GM04503 (cell line): ENCODE results near the gene ASB17.
"Not testable (repeated sequence)": the region's sequence is repeated elsewhere in the genome, so short reads cannot be mapped to it uniquely, and the experiment has no call there.

Experiments
- DNase-seq: peaks from one replicate; pipeline ENCODE4 v3.0.0-alpha.2; 2012; ENCODE audit warnings: low read depth

ASB17 gene, protein sequence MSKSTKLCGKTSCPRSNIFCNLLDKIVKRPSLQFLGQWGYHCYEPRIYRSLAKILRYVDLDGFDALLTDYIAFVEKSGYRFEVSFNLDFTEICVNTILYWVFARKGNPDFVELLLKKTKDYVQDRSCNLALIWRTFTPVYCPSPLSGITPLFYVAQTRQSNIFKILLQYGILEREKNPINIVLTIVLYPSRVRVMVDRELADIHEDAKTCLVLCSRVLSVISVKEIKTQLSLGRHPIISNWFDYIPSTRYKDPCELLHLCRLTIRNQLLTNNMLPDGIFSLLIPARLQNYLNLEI

DNA sequence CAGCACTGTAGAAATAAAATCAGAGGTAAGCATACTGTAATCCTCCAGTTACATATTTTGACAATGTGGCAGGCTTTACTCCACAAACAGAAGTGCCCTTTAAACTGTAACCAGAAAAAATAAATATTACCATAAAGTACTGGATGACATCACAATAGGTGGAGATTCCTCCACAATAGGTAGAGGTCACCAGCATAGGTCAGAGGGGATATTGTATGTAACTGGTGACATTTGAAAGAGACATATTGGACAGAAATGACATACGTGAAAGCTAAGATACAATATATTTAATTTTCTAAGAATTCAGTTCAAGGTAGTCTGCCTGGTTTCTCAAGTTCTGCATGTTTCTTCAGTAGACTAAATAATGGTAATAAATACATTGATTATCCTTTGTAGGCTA, at the start of gene ASB17:
Gene ASB17, minus strand, starts transcription at position 101 of the 400 bp plus-strand sequence. CDS start 113 bp downstream, outside the sequence.
- no peak for DNase-seq

DNA sequence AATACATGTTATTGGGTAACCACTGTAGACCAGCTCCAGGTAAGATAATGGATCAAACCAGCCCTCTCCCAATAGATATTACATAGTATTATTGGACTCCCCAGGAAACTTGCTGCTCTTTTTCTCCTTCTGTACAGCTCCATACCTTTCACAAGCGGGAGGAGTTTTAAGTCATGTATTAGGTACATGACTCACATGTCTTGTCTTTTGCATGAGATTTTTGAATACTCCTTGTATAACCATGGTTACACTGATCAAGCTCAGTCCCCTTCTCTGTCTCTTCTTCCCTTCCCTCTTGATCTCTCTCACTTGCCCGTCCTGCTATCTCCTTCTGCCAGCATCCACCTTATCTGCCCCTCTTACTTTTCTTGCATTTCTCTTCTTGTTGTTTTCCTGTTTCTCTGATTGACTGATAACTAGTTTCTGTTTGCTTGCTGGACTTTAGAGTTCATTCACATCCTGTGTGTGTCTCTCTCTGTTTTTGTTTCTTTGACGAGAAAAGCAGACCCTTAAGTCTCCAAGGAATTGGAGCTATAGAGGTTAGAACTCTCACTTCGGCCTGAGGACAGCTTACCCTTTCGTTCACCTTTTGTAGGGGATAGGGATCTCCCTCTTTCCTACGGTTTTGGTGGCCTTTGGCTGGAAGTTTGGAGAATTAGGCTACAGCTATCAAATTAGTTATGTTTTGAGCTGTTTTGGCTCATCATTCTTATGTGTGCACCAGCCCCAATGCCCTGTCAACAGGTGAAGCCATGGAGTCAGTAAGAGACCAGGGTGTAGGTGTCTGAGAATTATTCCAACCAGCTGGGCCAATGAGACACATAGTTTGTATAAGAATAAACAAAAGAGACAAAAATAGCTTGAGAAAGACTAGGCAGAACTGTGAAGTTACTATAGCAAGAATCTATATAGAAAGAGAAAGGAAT, 49.0 kb upstream of the ASB17 start:
- no peak for DNase-seq

DNA sequence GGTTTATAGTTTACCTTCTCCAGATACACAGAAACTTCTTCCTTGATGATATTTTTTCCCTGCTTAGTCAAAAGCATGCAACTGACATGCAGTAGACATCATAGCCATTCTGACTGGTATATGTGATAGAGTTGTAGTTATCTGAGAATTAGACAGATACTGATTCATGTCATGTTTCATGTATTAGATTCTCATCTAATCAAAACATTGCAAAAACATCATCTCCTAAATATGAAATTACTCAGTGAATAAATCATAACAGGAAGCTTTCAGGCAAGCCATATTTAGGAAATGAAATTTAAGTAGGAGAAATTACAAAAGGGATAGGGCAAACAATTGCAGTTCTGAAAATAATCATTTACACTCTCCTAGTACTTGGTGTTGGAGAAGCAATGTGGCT, 38.4 kb upstream of the ASB17 start:
- DNase-seq: no peak

DNA sequence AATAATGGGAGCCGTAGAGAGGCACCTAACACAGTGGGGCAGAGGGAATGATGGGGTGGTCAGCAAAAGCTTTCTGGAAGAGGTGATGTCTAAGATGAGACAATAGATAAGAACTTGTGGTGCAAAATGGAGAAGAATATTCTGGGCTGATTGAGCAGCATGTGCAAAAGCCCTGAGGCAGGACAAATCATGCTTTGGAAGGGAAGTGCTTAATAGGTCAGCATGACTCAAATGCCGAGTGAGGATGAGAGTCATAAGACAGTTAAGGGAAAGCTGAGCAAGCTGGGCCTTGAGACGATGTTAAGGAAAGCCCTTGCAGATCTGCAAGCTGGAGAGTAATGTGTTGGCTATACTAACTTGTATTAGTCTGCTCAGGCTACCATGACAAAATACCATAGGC, 37.3 kb upstream of the ASB17 start:
- DNase-seq: no peak

DNA sequence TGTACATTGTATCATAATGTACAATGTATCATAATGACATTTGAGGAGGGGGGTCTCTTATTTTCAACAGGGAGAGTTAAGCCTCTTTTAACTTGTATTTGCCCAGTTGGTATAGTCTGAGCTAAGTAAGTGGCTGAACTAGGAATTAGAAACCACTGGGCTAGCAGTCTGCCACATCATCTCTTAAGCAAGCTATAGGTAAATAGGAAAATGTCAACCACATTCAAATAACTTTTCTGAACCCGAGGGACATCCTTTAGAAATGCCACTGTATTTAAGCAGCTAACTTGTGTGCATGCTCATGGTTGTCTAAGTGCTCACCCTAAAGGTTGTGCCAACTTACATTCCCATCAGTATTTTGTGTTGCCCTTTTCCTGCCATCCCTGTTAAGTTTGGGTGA, 35.5 kb upstream of the ASB17 start:
- no peak for DNase-seq

DNA sequence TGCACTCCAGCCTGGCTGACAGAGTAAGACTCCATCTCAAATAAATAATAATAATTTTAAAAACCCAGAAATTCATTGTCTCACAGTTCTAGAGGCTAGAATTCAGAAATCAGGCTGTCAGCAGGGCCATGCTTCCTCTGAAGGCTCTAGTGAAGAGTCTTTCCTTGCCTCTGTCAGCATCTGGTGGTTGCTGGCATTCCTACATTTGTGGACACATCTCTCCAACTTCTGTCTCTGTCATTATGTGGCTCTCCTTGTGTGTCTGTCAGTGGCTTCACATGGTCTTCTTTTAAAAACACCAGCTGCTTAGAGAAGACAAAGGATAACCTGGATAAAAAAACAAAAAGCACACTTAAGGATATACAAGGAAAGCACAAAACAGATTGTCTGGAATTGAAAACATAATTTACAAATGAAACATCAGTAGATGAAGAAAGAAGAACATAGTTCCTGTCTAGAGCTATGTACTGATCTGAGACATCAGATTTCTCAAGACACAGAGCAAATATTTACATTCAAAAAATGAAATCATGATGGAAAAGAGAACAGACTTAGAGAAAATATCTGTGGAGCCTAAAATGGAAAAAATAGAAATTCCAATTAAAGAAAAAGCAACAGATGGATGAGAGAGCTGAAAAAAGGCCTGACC, 32.7 kb upstream of the ASB17 start:
- no peak for DNase-seq

DNA sequence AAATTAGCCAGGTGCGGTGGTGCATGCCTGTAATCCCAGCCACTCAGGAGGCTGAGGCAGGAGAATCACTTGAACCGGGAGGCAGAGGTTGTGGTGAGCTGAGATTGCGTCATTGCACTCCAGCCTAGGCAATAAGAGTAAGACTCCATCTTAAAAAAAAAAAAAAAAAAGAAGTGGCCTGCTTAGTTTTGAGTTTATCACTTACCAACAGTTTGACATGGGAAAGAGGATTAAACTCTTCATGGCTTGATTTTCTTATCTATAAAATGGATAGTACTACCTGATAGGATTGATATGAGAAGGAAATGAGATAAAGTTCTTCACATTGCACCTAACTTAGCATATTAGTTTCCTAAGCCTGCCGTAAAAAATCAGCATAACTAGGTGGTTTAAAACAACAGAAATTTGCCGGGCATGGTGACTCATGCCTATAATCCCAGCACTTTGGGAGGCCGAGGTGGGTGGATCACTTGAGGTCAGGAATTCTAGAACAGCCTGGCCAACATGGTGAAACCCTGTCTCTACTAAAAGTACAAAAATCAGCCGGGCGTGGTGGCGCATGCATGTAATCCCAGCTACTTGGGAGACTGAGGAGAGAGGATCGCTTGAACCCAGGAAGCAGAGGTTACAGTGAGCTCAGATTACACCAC, 32.0 kb upstream of the ASB17 start:
- peak; percentile 13 for DNase-seq

DNA sequence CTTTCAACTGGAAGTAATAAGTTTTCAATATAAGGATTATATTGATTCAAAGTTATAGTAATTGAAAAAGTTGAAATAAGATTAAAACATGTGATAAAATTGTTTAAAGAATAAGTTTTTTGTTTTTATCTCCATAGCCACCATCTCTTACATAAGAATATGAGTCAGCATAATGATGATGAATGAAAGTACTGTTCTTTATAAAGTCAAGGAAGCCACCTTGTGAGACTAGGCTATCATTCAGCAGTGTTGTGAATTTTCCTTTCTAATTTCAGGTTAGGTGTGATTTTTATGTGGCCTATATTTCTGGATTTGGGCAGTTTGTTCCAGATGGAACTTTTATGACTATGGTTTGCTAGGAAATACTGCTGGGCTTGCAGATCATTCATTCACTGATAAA, 22.4 kb upstream of the ASB17 start:
- no peak for DNase-seq

DNA sequence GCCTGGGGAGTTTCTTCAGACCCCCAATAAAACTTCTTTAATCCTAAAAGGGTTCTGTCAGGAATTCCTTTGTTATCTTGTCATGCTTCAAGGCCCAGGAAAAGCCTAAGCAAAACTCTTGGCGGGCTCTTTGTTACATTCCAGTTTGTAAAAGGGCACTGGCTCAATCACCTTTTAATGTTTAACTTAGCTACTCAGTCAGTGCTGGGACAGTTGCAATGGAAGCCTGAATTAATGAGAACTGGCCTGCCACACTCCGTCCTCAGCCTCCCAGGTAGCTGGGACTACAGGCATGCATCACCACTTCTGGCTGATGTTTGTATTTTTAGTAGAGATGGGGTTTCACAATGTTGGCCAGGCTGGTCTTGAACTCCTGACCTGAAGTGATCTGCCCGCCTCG, 21.3 kb upstream of the ASB17 start:
- no peak for DNase-seq

DNA sequence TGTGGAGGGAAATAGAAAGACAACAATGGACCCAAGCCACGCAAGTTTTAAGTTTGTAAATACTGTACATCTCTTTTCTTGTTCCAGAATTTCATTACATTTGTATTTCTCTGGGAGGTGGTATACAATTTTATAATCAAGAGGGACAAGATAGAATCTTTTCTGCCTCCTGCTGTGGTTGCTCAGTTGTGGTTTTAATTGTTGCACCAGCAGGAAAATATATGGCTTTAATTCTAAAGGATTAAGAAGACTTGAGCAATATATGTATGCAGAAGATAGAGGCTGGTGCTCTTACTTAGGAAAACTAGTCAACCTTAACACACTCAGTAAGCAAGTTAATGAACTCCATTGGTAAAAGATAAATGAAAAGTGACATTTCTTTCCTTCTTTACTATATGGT, 19.8 kb upstream of the ASB17 start:
- DNase-seq: no peak

DNA sequence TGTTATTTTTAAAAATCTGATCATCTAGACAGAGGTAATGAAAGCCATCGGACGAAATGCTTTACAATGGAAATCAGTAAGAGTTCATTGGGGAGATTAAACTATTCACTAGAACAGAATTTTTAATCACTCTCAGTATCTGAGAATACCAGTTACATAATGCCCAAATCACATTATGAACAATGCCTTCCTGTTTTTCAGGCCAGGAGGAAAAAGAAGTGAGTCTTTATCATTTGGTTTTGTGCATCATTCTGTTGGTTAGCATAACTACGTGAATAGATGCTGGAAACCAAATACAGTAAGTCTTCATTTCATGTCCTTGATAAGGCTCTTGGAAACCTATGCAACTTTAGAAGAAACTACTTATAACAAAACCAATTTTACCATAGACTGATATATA, 18.0 kb upstream of the ASB17 start:
- no peak for DNase-seq

DNA sequence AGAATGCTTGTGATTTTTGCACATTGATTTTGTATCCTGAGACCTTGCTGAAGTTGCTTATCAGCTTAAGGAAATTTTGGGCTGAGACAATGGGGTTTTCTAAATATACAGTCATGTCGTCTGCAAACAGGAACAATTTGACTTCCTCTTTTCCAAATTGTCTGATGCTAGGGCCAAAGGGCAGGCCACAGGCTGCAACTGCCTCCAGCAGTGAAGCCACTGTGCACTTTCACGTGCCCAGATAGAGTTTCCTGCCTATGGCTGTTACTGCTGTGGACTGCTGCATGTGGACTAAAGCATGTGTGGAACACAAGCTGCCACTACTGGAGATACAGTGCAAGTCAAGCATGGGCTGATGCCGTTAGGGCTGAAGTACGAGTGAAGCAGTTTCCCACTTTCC, 10.8 kb upstream of the ASB17 start:
- DNase-seq: not testable (repeated sequence)

DNA sequence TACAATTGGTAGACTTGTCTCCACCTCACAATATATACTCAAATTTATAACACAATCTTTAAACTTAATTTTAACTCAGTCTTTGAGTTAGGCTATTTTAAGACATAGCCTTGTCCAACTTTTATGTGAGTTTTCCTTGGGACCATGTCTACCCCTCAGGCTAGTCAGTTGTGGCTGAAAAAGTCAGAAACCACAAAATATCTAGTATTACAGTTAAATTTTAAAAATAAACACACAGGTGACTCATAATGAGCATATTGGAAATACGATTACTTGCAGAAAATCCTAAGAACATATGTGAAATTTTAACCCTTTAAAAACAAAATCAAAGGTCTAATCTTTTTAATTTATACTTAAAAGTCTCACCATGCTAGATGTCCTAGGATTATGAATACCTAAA, 4.8 kb upstream of the ASB17 start:
- DNase-seq: no peak

DNA sequence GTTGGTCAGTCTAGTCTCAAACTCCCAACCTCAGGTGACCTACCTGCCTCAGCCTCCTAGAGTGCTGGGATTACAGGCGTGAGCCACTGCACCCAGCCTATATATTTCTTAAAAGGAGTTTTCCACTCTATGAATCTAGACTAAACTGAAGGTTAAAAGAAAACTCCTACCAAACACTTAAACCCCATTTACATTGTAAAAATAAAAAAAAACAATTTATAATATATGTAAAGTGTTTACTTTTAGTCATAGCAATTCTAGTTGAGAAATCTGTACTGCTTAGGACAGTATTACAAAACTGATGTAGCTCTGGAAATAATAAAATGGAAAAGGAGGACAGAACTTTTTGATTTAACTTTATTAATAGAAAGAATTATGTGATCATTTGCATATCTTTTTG, 9.5 kb downstream of the ASB17 start:
- no peak for DNase-seq

DNA sequence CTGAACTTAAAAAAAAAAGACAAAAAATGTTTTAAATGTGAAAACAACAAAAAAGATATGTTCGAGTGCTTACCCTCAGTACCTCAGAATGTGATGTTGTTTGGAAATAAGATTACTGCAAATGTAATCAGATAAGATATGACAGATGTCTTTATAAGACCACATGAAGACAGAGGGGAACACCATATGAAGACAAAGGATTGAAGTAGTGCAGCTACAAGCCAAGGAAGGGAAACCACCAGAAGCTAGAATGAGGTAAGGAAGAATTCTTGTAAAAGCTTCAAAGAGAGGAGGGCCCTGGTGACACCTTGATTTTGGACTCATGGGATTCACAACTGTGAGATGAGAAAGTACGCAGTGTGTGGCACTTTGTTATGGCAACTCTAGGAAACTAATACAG, 15.4 kb downstream of the ASB17 start:
- DNase-seq: no peak

DNA sequence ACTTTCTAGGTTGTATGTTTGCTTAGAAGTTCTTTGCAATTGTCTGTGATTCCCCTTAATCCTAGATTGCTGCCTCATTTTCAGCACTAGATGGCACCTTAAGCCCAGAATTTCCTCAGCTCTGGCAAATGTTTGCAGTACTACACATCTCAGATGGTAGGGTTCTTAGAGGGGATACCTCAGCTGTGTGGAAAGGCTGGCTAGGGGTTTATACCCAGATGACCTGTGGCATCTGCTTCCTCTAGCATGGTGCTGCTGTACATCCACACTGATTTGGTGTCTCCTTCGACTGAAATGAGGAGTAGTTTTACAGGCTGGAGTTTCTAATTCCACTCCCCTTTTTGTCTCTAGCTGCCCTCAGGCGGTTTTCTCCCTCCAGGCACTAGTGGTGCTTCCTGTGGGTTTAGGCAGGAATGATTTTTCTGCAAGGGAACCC, 23.5 kb downstream of the ASB17 start:
- DNase-seq: peak; percentile 13

DNA sequence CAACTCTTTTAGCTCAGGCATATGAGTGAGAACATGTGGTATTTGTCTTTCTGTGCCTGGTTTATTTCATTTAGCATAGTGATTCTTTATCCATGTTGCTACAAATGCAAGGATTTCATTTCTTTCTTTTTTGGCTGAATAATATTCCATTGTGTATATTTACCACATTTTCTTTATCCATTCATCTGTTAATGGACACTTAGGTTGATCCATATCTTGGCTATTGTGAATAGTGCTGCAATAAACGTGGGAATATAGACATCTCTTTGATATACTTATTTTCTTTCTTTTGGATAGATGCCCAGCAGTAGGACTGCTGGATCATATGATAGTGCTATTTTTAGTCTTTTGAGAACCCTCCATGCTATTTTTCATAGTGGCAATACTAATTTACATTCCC, 30.8 kb downstream of the ASB17 start:
- DNase-seq: no peak

DNA sequence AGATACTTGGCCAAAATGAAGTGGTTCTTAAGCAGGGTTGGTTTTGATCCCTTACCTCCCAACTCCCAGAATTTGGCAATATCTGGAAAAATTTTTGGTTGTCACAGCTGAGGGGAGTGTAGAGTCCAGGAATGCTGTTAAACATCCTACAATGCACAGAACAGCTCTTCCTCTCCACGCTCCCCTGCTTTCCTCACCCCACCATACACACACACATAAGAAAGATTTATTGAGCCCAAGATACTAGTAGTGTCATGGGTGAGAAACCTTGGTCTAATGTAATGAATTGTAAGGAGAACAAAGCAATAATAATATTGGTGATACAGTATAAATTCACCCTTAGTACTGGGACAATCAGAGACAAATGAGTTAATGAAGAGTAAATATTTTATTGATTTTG, 47.8 kb downstream of the ASB17 start:
- DNase-seq: no peak

DNA sequence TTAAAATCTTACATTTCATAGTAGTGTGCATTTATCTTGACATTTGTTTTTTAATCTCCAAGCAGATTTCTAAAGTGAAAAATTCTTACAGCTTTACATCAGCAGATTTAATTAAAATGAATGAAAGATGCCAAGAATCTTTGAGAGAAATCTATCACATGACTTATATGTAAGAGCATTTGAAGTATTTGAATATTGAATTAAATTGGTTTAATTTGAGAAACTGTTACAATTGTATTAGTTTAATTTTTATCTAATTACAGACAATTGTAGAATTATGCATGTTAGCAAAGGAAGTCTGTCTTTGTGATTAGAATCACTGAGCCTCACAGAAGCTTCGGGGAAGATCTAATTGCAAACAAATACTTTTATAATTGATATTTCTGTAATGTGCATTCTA, 52.2 kb downstream of the ASB17 start:
- DNase-seq: no peak

DNA sequence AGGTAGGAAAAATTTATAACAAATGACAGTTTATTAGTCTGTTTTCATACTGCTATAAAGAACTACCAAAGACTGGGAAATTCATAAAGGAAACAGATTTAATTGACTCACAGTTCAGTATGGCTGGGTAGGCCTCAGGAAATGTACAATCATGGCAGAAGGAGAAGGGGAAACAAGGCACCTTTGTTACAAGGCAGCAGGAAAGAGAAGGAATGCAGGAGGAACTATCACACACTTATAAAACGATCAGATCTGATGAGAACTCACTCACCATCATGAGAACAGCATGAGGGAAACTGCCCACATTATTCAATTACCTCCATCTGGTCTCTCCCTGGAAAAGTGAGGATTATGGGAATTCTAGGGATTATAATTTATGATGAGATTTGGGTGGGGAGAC, 61.3 kb downstream of the ASB17 start:
- no peak for DNase-seq
